Smooth muscle cell (in vitro differentiated cells): ENCODE data around the gene GKAP1. TPM values are rescaled to one million over a fixed set of nuclear protein-coding genes. Genes with fewer than 3 reads are reported as not detected.
"Not testable (repeated sequence)": the region's sequence is repeated elsewhere in the genome, so short reads cannot be mapped to it uniquely, and the experiment has no call there.

Experiments used
- DNase-seq: peaks from one replicate; lab custom pipeline; 2025; ENCODE audit not compliant: unreplicated experiment; lab: John Stamatoyannopoulos, UW
- H2AFZ ChIP-seq: fragments of 200-600 bp; sonication (generic); 2 replicates; pipeline ENCODE4 v1.6.0; 2016; ENCODE audit warnings: antibody characterized with exemption, low read depth, mild to moderate bottlenecking
- H3F3A ChIP-seq: fragments of 200-600 bp; sonication (generic); 2 replicates; pipeline ENCODE4 v1.6.0; 2017; ENCODE audit warnings: antibody characterized with exemption, low read depth
- H3K27ac ChIP-seq: fragments of 200-600 bp; sonication (generic); 2 replicates; pipeline ENCODE4 v1.5.1; 2016; ENCODE audit warnings: low read depth, mild to moderate bottlenecking
- H3K27me3 ChIP-seq: fragments of 200-600 bp; sonication (generic); 2 replicates; pipeline ENCODE4 v1.6.1; 2016; ENCODE audit warnings: low read depth, mild to moderate bottlenecking
- H3K36me3 ChIP-seq: fragments of 200-600 bp; sonication (generic); 2 replicates; pipeline ENCODE4 v1.5.1; 2016; ENCODE audit warnings: low read depth
- H3K4me1 ChIP-seq: fragments of 200-600 bp; sonication (generic); 2 replicates; pipeline ENCODE4 v1.5.1; 2016; ENCODE audit warnings: low read depth
- H3K4me2 ChIP-seq: fragments of 200-600 bp; sonication (generic); 2 replicates; pipeline ENCODE4 v1.6.0; 2016; ENCODE audit warnings: mild to moderate bottlenecking
- H3K4me3 ChIP-seq: fragments of 200-600 bp; sonication (generic); 2 replicates; pipeline ENCODE4 v1.5.1; 2016; ENCODE audit warnings: mild to moderate bottlenecking
- H3K79me2 ChIP-seq: fragments of 200-600 bp; sonication (generic); 2 replicates; pipeline ENCODE4 v1.6.0; 2016; ENCODE audit warnings: low read depth, mild to moderate bottlenecking
- H3K9ac ChIP-seq: fragments of 200-600 bp; sonication (generic); 2 replicates; pipeline ENCODE4 v1.6.0; 2016; ENCODE audit warnings: low read depth
- H3K9me3 ChIP-seq: fragments of 200-600 bp; sonication (generic); replicated peaks from 2 replicates; pipeline ENCODE4 v1.5.1; 2016; ENCODE audit warnings: low read depth
- H4K20me1 ChIP-seq: fragments of 200-600 bp; sonication (generic); 2 replicates; pipeline ENCODE4 v1.6.0; 2016; ENCODE audit warnings: low read depth
- CTCF ChIP-seq: fragments of 200-600 bp; sonication (generic); IDR thresholded peaks from 2 replicates; pipeline ENCODE4 v1.5.1; 2017; ENCODE audit warnings: borderline replicate concordance, mild to moderate bottlenecking, antibody characterized with exemption; ENCODE audit not compliant: insufficient read depth, poor library complexity, severe bottlenecking
- whole genome bisulfite sequencing: methylation state at CpG from one replicate; pipeline ENCODE4 v1.1.7; 2016; ENCODE audit warnings: low lambda C conversion rate; 5-methylcytosine and 5-hydroxymethylcytosine counted together
- polyA plus RNA-seq: library from polyadenylated mRNA; unstranded; fragments of >200 nt; fragmentation: Nextera tagmentation; extraction: Ambion mirVana; gene quantifications from 2 replicates; pipeline ENCODE4 v1.2.1, GENCODE V29; 2016
- total RNA-seq: library from RNA; depleted of rRNA; stranded (reverse); fragments of >200 nt; gene quantifications from 2 replicates; pipeline ENCODE4 v1.2.3, GENCODE V29; 2014

The GKAP1 gene
- total and polyA plus RNA-seq, 2 experiments from 2014 or later, result not detected

- H3K27me3 ChIP-seq, result no peaks in the 10 kb centered on the region
- H3K9ac ChIP-seq, result no peak overlapping the region
- H3K9me3 ChIP-seq, result no peaks in the 10 kb centered on the region
- H2AFZ ChIP-seq, result no peak overlapping the region
- no peak overlapping the region for H3K4me3 ChIP-seq
- no peak overlapping the region for H3K4me2 ChIP-seq
- H3K79me2 ChIP-seq, result no peaks in the 10 kb centered on the region
- H3K4me1 ChIP-seq, result no peaks in the 10 kb centered on the region
- H3F3A ChIP-seq, result no peaks in the 10 kb centered on the region
- no peaks in the 10 kb centered on the region for H3K36me3 ChIP-seq
- 92% methylated on average over 4 of the region's 4 CpGs for WGBS
- DNase-seq, result no peak
- no peak for TF ChIP-seq CTCF
- no peaks in the 10 kb centered on the region for H4K20me1 ChIP-seq
- H3K27ac ChIP-seq, result no peak overlapping the region
Observed at GRCh38 chr9:83733739-83734138, 83.8 kb downstream of the GKAP1 start.

DNA sequence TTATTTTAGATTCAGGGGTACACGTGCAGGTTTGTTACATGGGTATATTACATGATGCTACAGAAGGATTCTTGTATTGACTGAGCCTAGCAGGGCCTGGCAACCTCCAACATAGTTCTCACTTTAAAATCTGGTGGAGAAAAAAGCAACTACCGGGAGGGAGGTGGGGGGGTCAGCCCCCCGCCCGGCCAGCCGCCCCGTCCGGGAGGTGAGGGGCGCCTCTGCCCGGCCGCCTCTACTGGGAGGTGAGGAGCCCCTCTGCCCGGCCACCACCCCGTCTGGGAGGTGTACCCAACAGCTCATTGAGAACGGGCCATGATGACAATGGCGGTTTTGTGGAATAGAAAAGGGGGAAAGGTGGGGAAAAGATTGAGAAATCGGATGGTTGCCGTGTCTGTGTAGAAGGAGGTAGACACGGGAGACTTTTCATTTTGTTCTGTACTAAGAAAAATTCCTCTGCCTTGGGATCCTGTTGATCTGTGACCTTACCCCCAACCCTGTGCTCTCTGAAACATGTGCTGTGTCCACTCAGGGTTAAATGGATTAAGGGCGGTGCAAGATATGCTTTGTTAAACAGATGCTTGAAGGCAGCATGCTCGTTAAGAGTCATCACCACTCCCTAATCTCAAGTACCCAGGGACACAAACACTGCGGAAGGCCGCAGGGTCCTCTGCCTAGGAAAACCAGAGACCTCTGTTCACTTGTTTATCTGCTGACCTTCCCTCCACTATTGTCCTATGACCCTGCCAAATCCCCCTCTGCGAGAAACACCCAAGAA is 88.8 kb downstream of the GKAP1 start:
- not testable (repeated sequence) for H3K4me2 ChIP-seq

DNA sequence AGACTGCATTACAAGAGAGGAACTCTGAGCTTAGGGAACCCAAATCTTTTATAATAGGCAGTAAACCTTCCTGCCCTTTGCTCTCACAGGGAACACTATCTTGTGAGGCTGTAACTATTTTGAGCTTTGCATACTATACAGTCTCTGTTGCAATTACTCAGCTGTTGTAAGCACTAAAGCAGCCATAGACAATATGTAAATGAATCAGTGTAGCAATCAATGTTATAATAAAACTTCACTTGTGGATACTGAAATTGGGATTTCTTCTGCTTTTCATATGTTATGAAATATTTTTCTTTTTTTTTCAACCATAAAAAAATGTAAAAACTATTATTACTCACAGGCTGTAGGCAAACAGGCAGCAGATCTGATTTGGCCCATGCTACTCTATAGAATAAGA is 93.1 kb downstream of the GKAP1 start:
- H3K27me3 ChIP-seq, result no peaks in the 10 kb centered on the region
- no peaks in the 10 kb centered on the region for H4K20me1 ChIP-seq
- H3K4me1 ChIP-seq, result no peaks in the 10 kb centered on the region
- H2AFZ ChIP-seq, result no peak overlapping the region
- no peaks in the 10 kb centered on the region for H3F3A ChIP-seq
- DNase-seq, result no peak
- TF ChIP-seq CTCF, result no peak
- no peak overlapping the region for H3K4me3 ChIP-seq
- no peaks in the 10 kb centered on the region for H3K79me2 ChIP-seq
- H3K27ac ChIP-seq, result no peak overlapping the region
- H3K36me3 ChIP-seq, result no peaks in the 10 kb centered on the region
- H3K4me2 ChIP-seq, result no peak overlapping the region
- H3K9ac ChIP-seq, result no peak overlapping the region
- H3K9me3 ChIP-seq, result no peaks in the 10 kb centered on the region

More for the DNA sequence above, 88.8 kb downstream of the GKAP1 start:
- not testable (repeated sequence) for H4K20me1 ChIP-seq, H3K36me3 ChIP-seq, H3K9ac ChIP-seq, H3K9me3 ChIP-seq, H2AFZ ChIP-seq, H3K27ac ChIP-seq, DNase-seq, H3K27me3 ChIP-seq, H3K4me1 ChIP-seq, H3K79me2 ChIP-seq, H3F3A ChIP-seq, H3K4me3 ChIP-seq
- WGBS, result 92% methylated on average over 17 of the region's 22 CpGs

DNA sequence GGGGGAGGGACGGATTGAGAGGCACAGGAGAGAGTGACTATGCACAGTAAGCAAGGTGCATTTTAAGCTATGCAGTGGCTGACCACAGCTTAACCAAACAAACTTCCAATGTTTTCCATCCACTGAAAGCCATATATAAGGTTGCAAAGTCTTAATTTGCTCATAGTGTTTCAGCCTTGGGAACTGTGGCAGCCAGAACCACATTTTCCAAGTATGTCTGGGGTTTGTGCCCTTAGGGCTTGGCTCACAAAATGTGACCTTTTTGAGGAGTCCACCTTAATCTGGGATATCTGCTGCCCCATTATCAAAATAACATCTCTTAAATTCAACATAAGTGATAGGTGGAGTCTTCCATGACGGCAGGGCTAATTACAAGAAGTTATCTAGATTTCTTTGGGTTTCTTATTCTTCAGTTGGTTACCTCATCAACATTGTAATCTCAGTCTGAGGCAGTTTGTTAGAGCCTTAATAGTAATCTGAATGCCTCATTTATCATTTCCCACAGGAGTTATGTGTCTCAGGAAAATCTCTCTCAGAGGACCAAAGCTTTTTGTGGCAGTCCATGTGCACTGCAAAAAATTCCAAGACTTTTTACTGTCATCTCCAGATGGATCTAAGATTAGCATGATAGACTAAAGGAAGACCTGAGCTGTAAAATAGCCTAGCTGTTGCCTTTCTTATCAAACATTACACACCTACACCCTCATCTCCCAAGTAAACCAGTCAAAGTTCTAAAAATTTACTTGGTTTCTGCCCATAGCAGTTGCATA is 94.7 kb downstream of the GKAP1 start:
- TF ChIP-seq CTCF, result no peak
- Histone ChIP-seq H3K4me3 (no peak overlapping the region), H3K27me3 (no peaks in the 10 kb centered on the region), H4K20me1 (no peaks in the 10 kb centered on the region), H3K4me2 (no peak overlapping the region), H3K9me3 (no peaks in the 10 kb centered on the region), H2AFZ (no peak overlapping the region), H3K36me3 (no peaks in the 10 kb centered on the region), H3F3A (no peaks in the 10 kb centered on the region), H3K9ac (no peak overlapping the region), H3K79me2 (no peaks in the 10 kb centered on the region), H3K4me1 (no peaks in the 10 kb centered on the region), H3K27ac (no peak overlapping the region)
- DNase-seq, result no peak
- 63% methylated on average over 2 of the region's 2 CpGs for WGBS
